ENCODE results near the gene SPOCK1.
"Not testable (repeated sequence)": the region's sequence is repeated elsewhere in the genome, so short reads cannot be mapped to it uniquely, and the experiment has no call there.

SPOCK1 gene

GRCh38 chr5:137501846-137502406 is 2.8 kb upstream of the SPOCK1 start:
- no peaks in the 10 kb centered on the region for H3K36me3 Mint-ChIP-seq (ENCODE audit: low read depth)
- no peak overlapping the region for H3K4me3 Mint-ChIP-seq
- no peak for DNase-seq (ENCODE audit: low spot score)
- peaks cover 13% of the 10 kb centered on the region for H3K27me3 Mint-ChIP-seq (ENCODE audit: low read depth)
- H3K4me1 Mint-ChIP-seq (ENCODE audit: low read depth): no peaks in the 10 kb centered on the region
- H3K27ac Mint-ChIP-seq: no peak overlapping the region
- no peaks in the 10 kb centered on the region for H3K9me3 Mint-ChIP-seq

DNA sequence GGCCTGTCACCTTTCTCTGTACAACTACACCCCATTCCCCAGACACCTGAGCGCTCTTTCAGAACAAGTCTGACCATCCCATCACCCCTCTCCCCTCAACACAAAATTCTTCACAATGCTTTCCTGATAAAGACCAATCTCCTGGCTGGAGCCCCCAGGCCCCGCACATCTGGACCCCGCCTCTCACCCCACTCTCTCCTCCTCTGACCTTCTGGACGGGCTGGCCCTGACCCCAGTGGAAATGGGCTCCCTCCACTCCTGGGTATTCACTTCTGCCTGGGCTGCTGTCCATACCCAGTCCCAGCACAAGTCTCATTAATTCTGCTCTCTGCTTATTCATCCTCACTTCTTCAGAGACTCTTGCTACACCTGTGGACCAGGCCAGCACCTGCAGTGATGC is 2.1 kb upstream of the SPOCK1 start:
- Mint-ChIP-seq H3K4me3 (no peak overlapping the region), H3K36me3 (ENCODE audit: low read depth) (no peaks in the 10 kb centered on the region), H3K9me3 (no peaks in the 10 kb centered on the region), H3K4me1 (ENCODE audit: low read depth) (no peaks in the 10 kb centered on the region), H3K27ac (no peak overlapping the region), H3K27me3 (ENCODE audit: low read depth) (peaks cover 20% of the 10 kb centered on the region)
- DNase-seq (ENCODE audit: low spot score): no peak

GRCh38 chr5:137500615-137501225 is 1.6 kb upstream of the SPOCK1 start:
- no peaks in the 10 kb centered on the region for H3K4me1 Mint-ChIP-seq (ENCODE audit: low read depth)
- H3K4me3 Mint-ChIP-seq: no peak overlapping the region
- H3K27me3 Mint-ChIP-seq (ENCODE audit: low read depth): peaks cover 23% of the 10 kb centered on the region
- H3K9me3 Mint-ChIP-seq: no peaks in the 10 kb centered on the region
- H3K36me3 Mint-ChIP-seq (ENCODE audit: low read depth): no peaks in the 10 kb centered on the region
- DNase-seq (ENCODE audit: low spot score): no peak
- H3K27ac Mint-ChIP-seq: no peak overlapping the region

DNA sequence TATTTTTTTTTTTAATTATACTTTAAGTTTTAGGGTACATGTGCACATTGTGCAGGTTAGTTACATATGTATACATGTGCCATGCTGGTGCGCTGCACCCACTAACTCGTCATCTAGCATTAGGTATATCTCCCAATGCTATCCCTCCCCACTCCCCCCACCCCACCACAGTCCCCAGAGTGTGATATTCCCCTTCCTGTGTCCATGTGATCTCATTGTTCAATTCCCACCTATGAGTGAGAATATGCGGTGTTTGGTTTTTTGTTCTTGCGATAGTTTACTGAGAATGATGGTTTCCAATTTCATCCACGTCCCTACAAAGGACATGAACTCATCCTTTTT is 351 bp upstream of the SPOCK1 start:
- H3K4me1 Mint-ChIP-seq (ENCODE audit: low read depth); H3K36me3 Mint-ChIP-seq (ENCODE audit: low read depth); H3K4me3 Mint-ChIP-seq; H3K9me3 Mint-ChIP-seq; H3K27ac Mint-ChIP-seq; DNase-seq (ENCODE audit: low spot score): not testable (repeated sequence)
- peaks cover 31% of the 10 kb centered on the region for H3K27me3 Mint-ChIP-seq (ENCODE audit: low read depth)

GRCh38 chr5:137498301-137498735 is 808 bp downstream of the SPOCK1 start:
- no peak for DNase-seq (ENCODE audit: low spot score)
- Mint-ChIP-seq H3K4me3 (no peak overlapping the region), H3K9me3 (no peaks in the 10 kb centered on the region), H3K4me1 (ENCODE audit: low read depth) (no peaks in the 10 kb centered on the region), H3K27ac (no peak overlapping the region), H3K27me3 (ENCODE audit: low read depth) (peaks cover 31% of the 10 kb centered on the region), H3K36me3 (ENCODE audit: low read depth) (no peaks in the 10 kb centered on the region)

GRCh38 chr5:137497396-137498290 is 1.5 kb downstream of the SPOCK1 start:
- Mint-ChIP-seq H3K9me3 (no peaks in the 10 kb centered on the region), H3K4me1 (ENCODE audit: low read depth) (no peaks in the 10 kb centered on the region), H3K4me3 (no peak overlapping the region), H3K27ac (no peak overlapping the region), H3K36me3 (ENCODE audit: low read depth) (no peaks in the 10 kb centered on the region), H3K27me3 (ENCODE audit: low read depth) (peaks cover 31% of the 10 kb centered on the region)
- no peak for DNase-seq (ENCODE audit: low spot score)

- H3K9me3 Mint-ChIP-seq: no peaks in the 10 kb centered on the region
- H3K27me3 Mint-ChIP-seq (ENCODE audit: low read depth): peaks cover 31% of the 10 kb centered on the region
These were observed 2.2 kb downstream of the SPOCK1 start for GRCh38 chr5:137496919-137497318.

GRCh38 chr5:137492331-137492730 is 6.8 kb downstream of the SPOCK1 start:
- DNase-seq (ENCODE audit: low spot score): no peak
- Mint-ChIP-seq H3K9me3 (no peaks in the 10 kb centered on the region), H3K4me3 (no peak overlapping the region), H3K4me1 (ENCODE audit: low read depth) (no peaks in the 10 kb centered on the region), H3K27ac (no peak overlapping the region), H3K36me3 (ENCODE audit: low read depth) (no peaks in the 10 kb centered on the region), H3K27me3 (ENCODE audit: low read depth) (peaks cover 21% of the 10 kb centered on the region)

More at GRCh38 chr5:137496919-137497318, 2.2 kb downstream of the SPOCK1 start:
- Mint-ChIP-seq H3K4me3 (no peak overlapping the region), H3K36me3 (ENCODE audit: low read depth) (no peaks in the 10 kb centered on the region), H3K27ac (no peak overlapping the region), H3K4me1 (ENCODE audit: low read depth) (no peaks in the 10 kb centered on the region)
- DNase-seq (ENCODE audit: low spot score): no peak

GRCh38 chr5:137491121-137491520 is 8.0 kb downstream of the SPOCK1 start:
- no peak overlapping the region for H3K4me3 Mint-ChIP-seq
- H3K4me1 Mint-ChIP-seq (ENCODE audit: low read depth): no peaks in the 10 kb centered on the region
- H3K27me3 Mint-ChIP-seq (ENCODE audit: low read depth): peaks cover 10% of the 10 kb centered on the region
- no peak for DNase-seq (ENCODE audit: low spot score)
- H3K36me3 Mint-ChIP-seq (ENCODE audit: low read depth): no peaks in the 10 kb centered on the region
- no peaks in the 10 kb centered on the region for H3K9me3 Mint-ChIP-seq
- H3K27ac Mint-ChIP-seq: no peak overlapping the region

DNA sequence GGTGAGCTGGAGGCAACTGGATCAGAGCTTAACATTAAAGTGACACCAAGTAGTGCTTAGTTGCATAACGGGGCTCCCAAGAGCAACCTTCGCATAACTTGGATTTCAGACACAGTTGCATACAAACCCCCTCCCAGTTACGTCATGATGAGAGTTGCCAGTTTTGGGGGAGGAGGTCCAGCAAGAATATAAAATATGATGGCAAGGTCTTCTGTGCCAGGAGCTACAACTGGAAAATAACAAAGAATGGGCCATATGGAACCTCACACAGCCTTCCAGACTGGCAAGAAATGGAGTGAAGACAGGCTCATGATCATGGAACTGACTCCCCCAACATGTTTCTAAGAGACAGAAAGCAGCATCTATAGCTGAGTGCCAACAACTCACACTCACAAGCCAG is 8.5 kb downstream of the SPOCK1 start:
- no peak overlapping the region for H3K27ac Mint-ChIP-seq
- no peak for DNase-seq (ENCODE audit: low spot score)
- no peaks in the 10 kb centered on the region for H3K4me1 Mint-ChIP-seq (ENCODE audit: low read depth)
- H3K27me3 Mint-ChIP-seq (ENCODE audit: low read depth): peaks cover 8% of the 10 kb centered on the region
- no peaks in the 10 kb centered on the region for H3K9me3 Mint-ChIP-seq
- no peaks in the 10 kb centered on the region for H3K36me3 Mint-ChIP-seq (ENCODE audit: low read depth)
- no peak overlapping the region for H3K4me3 Mint-ChIP-seq

GRCh38 chr5:137488974-137489373 is 10.2 kb downstream of the SPOCK1 start:
- Mint-ChIP-seq H3K4me3 (no peak overlapping the region), H3K9me3 (no peaks in the 10 kb centered on the region), H3K27me3 (ENCODE audit: low read depth) (no peaks in the 10 kb centered on the region), H3K27ac (no peak overlapping the region), H3K4me1 (ENCODE audit: low read depth) (no peaks in the 10 kb centered on the region), H3K36me3 (ENCODE audit: low read depth) (no peaks in the 10 kb centered on the region)
- no peak for DNase-seq (ENCODE audit: low spot score)

- H3K9me3 Mint-ChIP-seq: no peaks in the 10 kb centered on the region
- no peak overlapping the region for H3K4me3 Mint-ChIP-seq
- H3K27ac Mint-ChIP-seq: no peak overlapping the region
- H3K27me3 Mint-ChIP-seq (ENCODE audit: low read depth): no peaks in the 10 kb centered on the region
- no peak for DNase-seq (ENCODE audit: low spot score)
- no peaks in the 10 kb centered on the region for H3K36me3 Mint-ChIP-seq (ENCODE audit: low read depth)
- no peaks in the 10 kb centered on the region for H3K4me1 Mint-ChIP-seq (ENCODE audit: low read depth)
These were observed 10.6 kb downstream of the SPOCK1 start for GRCh38 chr5:137488516-137488915.

GRCh38 chr5:137487600-137487999 is 11.5 kb downstream of the SPOCK1 start:
- DNase-seq (ENCODE audit: low spot score): no peak
- Mint-ChIP-seq H3K27ac (no peak overlapping the region), H3K4me1 (ENCODE audit: low read depth) (no peaks in the 10 kb centered on the region)

DNA sequence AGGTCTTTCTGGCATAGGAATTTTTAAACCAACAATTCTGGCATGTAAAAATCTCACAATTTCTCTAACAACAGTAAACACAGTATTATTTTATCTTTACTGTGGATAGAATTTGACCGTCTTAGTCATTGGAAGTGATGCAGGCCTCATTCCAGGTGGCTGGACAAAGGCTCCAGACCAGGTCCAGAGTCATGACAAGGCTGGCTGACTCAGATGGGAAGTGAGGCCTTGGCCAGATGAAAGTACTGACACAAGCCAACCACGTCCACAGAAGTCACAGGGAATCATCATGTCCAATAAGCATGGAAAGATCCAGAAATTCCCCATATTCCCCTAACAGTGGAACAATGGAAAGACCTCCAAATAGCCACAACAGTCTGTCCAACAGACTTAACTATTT is 12.4 kb downstream of the SPOCK1 start:
- no peaks in the 10 kb centered on the region for H3K4me1 Mint-ChIP-seq (ENCODE audit: low read depth)

More at GRCh38 chr5:137487600-137487999, 11.5 kb downstream of the SPOCK1 start:
- Mint-ChIP-seq H3K27me3 (ENCODE audit: low read depth) (no peaks in the 10 kb centered on the region), H3K9me3 (no peaks in the 10 kb centered on the region), H3K36me3 (ENCODE audit: low read depth) (no peaks in the 10 kb centered on the region), H3K4me3 (no peak overlapping the region)

More for the DNA sequence above, 12.4 kb downstream of the SPOCK1 start:
- H3K27me3 Mint-ChIP-seq (ENCODE audit: low read depth): no peaks in the 10 kb centered on the region
- no peak overlapping the region for H3K27ac Mint-ChIP-seq
- no peaks in the 10 kb centered on the region for H3K36me3 Mint-ChIP-seq (ENCODE audit: low read depth)
- H3K4me3 Mint-ChIP-seq: no peak overlapping the region
- H3K9me3 Mint-ChIP-seq: no peaks in the 10 kb centered on the region
- DNase-seq (ENCODE audit: low spot score): no peak

All from T-helper 2 cell treated with Interferon-gamma antibody and Interleukin-4, amounts not matched to agents 5 μg/mL and 100 μg/mL, for 36 hours (primary cell).